ENCODE measurements around the gene CCNL1. TPM values are rescaled to one million over a fixed set of nuclear protein-coding genes. Genes with fewer than 3 reads are reported as not detected.
"Not testable (repeated sequence)": the region's sequence is repeated elsewhere in the genome, so short reads cannot be mapped to it uniquely, and the experiment has no call there.

The CCNL1 gene
- total RNA-seq, 3 donors from 2014 or later (not counting 1 experiment from before 2014, with no cell fraction given) = 1,104 to 1,331 (median 1,220) TPM

DNA sequence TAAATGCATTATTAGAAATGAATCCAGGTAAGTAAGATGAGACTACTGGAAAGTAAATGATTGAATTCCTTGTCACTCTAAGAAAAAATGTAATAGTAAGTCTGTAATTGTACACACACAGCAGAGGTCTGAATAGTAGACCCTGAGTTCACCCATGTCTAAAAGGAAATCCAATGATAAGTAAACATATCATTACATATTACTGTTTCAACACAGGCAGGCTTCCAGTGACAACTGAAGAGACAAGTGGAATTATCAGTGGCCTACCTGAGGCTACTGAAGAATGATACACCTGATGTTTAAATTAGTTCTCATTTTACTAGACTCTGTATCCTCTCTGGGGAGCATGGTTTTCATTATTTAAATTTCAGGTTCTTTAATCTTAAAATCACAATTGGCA lies 6.2 kb upstream of the CCNL1 start:
- Mint-ChIP-seq H3K4me1 (peaks cover 5% of the 10 kb centered on the region in 2 donors), H3K36me3 (no peaks in the 10 kb centered on the region), H3K4me3 (no peak overlapping the region), H3K9me3 (no peaks in the 10 kb centered on the region), H3K27me3 (ENCODE audit: low read depth in 2 of 2) (peaks cover 0 to 2% of the 10 kb centered on the region in 2 donors), H3K27ac (no peak overlapping the region)
- H3K4me1 ChIP-seq (ENCODE audit: control insufficient read depth, insufficient read depth, low read length) = peaks cover 6% of the 10 kb centered on the region
- DNase-seq = no peak
- TF ChIP-seq, protein P1, sequence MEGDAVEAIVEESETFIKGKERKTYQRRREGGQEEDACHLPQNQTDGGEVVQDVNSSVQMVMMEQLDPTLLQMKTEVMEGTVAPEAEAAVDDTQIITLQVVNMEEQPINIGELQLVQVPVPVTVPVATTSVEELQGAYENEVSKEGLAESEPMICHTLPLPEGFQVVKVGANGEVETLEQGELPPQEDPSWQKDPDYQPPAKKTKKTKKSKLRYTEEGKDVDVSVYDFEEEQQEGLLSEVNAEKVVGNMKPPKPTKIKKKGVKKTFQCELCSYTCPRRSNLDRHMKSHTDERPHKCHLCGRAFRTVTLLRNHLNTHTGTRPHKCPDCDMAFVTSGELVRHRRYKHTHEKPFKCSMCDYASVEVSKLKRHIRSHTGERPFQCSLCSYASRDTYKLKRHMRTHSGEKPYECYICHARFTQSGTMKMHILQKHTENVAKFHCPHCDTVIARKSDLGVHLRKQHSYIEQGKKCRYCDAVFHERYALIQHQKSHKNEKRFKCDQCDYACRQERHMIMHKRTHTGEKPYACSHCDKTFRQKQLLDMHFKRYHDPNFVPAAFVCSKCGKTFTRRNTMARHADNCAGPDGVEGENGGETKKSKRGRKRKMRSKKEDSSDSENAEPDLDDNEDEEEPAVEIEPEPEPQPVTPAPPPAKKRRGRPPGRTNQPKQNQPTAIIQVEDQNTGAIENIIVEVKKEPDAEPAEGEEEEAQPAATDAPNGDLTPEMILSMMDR (IDR thresholded peaks at IDR 0.05) = no peak
- intact Hi-C loops (cut with micrococcal nuclease) = no loop called here
- H3K27me3 ChIP-seq (ENCODE audit: control insufficient read depth, insufficient read depth, low read length) = no peaks in the 10 kb centered on the region
- no peak for ATAC-seq
- H3K4me3 ChIP-seq (ENCODE audit: low read length) = no peak overlapping the region
- H3K27ac ChIP-seq (ENCODE audit: low read length) = no peak overlapping the region
- no peaks in the 10 kb centered on the region for H3K36me3 ChIP-seq (ENCODE audit: control insufficient read depth, insufficient read depth, low read length)
- no peaks in the 10 kb centered on the region for H3K9me3 ChIP-seq (ENCODE audit: control insufficient read depth, insufficient read depth, low read length)

DNA sequence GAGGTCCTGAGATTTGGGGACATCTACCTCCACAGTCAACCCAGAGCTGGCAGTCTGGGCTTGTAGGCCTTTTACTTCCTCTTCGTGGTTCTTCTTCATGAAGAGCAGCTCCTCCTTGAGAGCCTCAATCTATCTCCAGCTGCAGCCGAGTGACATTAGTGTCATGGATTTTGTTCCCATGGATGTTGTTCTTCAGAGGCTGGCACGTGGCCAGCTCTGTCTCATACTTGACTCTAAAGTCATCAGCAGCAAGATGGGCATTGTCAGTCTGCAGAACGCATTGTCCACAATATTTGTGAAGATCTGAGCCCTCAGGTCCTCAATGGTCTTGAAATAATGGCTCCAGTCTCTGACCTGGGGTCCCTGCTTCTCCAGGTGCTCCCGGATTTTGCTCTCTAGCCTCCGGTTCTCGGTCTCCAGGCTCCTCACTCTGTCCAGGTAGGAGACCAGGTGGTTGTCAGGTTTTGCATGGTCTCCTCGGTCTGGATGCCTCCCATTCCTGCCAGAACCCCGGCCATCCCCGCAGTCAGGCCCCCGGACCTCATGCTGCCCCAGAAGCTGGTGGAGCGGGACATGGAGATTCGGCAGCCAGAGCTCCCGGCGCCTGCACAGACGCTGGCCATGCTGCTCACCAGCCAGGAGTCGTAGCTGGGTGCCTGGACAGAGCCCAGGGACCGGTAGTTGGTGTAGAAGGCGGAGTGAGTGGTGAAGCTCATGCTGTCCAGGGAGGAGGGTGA lies 3.4 kb upstream of the CCNL1 start:
- TF ChIP-seq, protein P1 (IDR thresholded peaks at IDR 0.05) = no peak
- Mint-ChIP-seq H3K27ac (peak overlapping the region; percentile 65 to 66), H3K27me3 (ENCODE audit: low read depth in 2 of 2) (no peaks in the 10 kb centered on the region), H3K9me3 (no peaks in the 10 kb centered on the region), H3K36me3 (peaks cover 6% of the 10 kb centered on the region), H3K4me3 (peak overlapping the region; percentile 49), H3K4me1 (peaks cover 23 to 28% of the 10 kb centered on the region in 2 donors)
- no peak for DNase-seq
- peaks cover 12% of the 10 kb centered on the region for H3K4me1 ChIP-seq (ENCODE audit: control insufficient read depth, insufficient read depth, low read length)
- H3K4me3 ChIP-seq (ENCODE audit: low read length) = no peak overlapping the region
- H3K9me3 ChIP-seq (ENCODE audit: control insufficient read depth, insufficient read depth, low read length) = no peaks in the 10 kb centered on the region
- WGBS (ENCODE audit: insufficient coverage) = 89% methylated on average over 19 of the region's 19 CpGs
- H3K27me3 ChIP-seq (ENCODE audit: control insufficient read depth, insufficient read depth, low read length) = no peaks in the 10 kb centered on the region
- intact Hi-C loops (cut with micrococcal nuclease) = no loop called here
- no peak overlapping the region for H3K27ac ChIP-seq (ENCODE audit: low read length)
- no peak for ATAC-seq
- H3K36me3 ChIP-seq (ENCODE audit: control insufficient read depth, insufficient read depth, low read length) = peaks cover 6% of the 10 kb centered on the region

DNA sequence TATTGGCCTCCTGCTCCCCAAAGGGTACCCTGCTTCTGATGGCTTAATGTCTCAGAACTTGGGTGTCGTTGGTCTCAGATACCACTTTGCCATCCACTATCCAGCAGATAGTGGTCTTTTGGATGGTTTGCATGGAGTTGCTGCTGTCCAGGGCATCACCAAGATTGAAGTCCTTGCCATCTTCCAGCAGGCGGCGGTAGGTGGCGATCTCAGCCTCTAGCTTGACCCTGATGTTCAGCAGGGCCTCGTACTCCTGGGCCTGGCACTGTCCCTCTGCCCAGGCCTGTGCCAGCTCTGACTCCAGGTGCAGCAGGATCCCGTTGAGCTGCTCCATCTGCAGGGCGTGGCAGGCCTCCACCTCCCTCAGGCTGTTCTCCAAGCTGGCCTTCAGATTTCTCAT lies 2.7 kb upstream of the CCNL1 start:
- H3K27me3 Mint-ChIP-seq (ENCODE audit: low read depth in 2 of 2); H3K27ac ChIP-seq (ENCODE audit: low read length); H3K4me3 Mint-ChIP-seq; H3K27me3 ChIP-seq (ENCODE audit: control insufficient read depth, insufficient read depth, low read length); H3K9me3 ChIP-seq (ENCODE audit: control insufficient read depth, insufficient read depth, low read length); H3K9me3 Mint-ChIP-seq; H3K4me3 ChIP-seq (ENCODE audit: low read length); intact Hi-C loops (cut with micrococcal nuclease); ATAC-seq: not testable (repeated sequence)
- peaks cover 13% of the 10 kb centered on the region for H3K36me3 Mint-ChIP-seq
- Histone ChIP-seq H3K36me3 (ENCODE audit: control insufficient read depth, insufficient read depth, low read length) (peaks cover 14% of the 10 kb centered on the region), H3K4me1 (ENCODE audit: control insufficient read depth, insufficient read depth, low read length) (peaks cover 13% of the 10 kb centered on the region)
- peak overlapping the region; percentile 97 to 99 for H3K27ac Mint-ChIP-seq
- 95% methylated on average over 7 of the region's 7 CpGs for WGBS (ENCODE audit: insufficient coverage)
- peak in 1 of 2 donors; percentile 6 for DNase-seq
- peaks cover 30 to 36% of the 10 kb centered on the region in 2 donors for H3K4me1 Mint-ChIP-seq

DNA sequence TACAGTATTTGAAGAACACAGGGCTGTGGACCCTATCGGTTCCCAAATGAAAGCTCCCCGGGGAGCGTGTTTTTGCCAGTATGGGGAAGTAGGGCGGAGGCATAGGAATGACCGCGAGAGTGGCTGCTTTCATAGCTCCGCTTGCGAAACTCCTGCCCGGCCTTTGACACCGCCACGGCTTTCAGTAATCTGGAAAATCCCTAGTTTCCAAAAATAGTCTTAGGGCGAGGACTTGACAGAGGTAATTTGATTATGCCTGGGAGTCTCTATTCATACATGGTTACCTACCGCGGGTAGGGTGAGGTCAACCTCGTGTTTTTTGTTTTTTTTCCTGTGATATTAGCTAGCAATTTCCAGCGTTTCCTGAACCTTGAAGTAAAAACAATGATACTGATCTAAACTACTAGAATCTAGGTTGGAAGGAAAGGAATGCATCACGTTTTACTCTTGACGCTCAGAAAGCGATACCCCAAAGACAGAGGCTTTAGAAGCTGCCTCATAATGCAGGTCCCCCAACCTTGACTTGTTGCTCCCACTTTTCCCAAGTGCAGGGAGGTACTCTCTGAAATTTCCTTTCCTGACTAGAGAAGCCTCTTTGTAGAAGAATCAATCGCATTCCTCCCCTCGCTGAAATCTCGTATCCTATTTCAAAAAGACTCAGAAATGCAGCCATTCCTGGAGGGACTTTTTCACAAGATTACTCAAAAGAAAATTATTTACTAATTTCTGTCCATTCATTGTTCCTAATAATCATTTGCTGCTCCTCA lies 894 bp upstream of the CCNL1 start:
- H3K4me3 ChIP-seq (ENCODE audit: low read length) = peak overlapping the region; percentile 94
- H3K4me1 Mint-ChIP-seq = peaks cover 48 to 53% of the 10 kb centered on the region in 2 donors
- intact Hi-C loops (cut with micrococcal nuclease) = loop anchor here (1.0 kb wide), 2 partner anchors 13 to 487 kb away; partner anchors contain the start of gene TIPARP
- no peaks in the 10 kb centered on the region for H3K9me3 Mint-ChIP-seq
- H3K36me3 ChIP-seq (ENCODE audit: control insufficient read depth, insufficient read depth, low read length) = peaks cover 32% of the 10 kb centered on the region
- H3K27me3 ChIP-seq (ENCODE audit: control insufficient read depth, insufficient read depth, low read length) = no peaks in the 10 kb centered on the region
- peak overlapping the region; percentile 95 for H3K4me3 Mint-ChIP-seq
- peaks cover 30% of the 10 kb centered on the region for H3K36me3 Mint-ChIP-seq
- 12% methylated on average over 21 of the region's 22 CpGs for WGBS (ENCODE audit: insufficient coverage)
- no peaks in the 10 kb centered on the region for H3K27me3 Mint-ChIP-seq (ENCODE audit: low read depth in 2 of 2)
- ATAC-seq (peak; percentile 46 to 63 (median 51)), DNase-seq (peak in 1 of 2 donors; percentile 87)
- H3K4me1 ChIP-seq (ENCODE audit: control insufficient read depth, insufficient read depth, low read length) = peaks cover 16% of the 10 kb centered on the region
- H3K27ac Mint-ChIP-seq = peak overlapping the region; percentile 97 to 99
- TF ChIP-seq, protein P1 (IDR thresholded peaks at IDR 0.05) = no peak
- peak overlapping the region; percentile 97 for H3K27ac ChIP-seq (ENCODE audit: low read length)
- H3K9me3 ChIP-seq (ENCODE audit: control insufficient read depth, insufficient read depth, low read length) = no peaks in the 10 kb centered on the region

All from natural killer cell (primary cell).